Superior temporal gyrus (tissue), 1 donor: ENCODE data around the gene TYSND1.
"Not testable (repeated sequence)": the region's sequence is repeated elsewhere in the genome, so short reads cannot be mapped to it uniquely, and the experiment has no call there.

Experiments
- DNase-seq: peaks from one replicate; pipeline ENCODE4 v3.0.0-alpha.2; 2016; ENCODE audit errors: extremely low spot score

TYSND1 gene

DNA sequence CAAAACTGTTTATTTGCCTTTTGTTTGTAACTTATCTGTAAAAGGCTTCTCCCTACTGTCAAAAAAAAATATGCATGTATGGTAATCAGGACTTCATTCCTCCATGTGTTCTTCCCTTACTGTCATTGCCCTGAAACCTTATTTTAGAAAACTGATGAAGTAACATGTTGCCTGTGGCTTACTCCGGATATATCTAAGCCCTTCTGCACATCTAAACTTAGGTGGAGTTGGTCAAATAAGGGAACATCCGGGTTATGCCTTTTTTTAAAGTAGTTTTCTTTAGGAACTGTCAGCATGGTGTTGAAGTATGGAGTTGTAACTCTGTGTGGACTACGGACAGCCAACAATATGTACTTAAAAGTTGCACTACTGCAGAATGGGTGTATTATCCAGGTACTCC is 17.7 kb upstream of the TYSND1 start:
- DNase-seq = no peak

DNA sequence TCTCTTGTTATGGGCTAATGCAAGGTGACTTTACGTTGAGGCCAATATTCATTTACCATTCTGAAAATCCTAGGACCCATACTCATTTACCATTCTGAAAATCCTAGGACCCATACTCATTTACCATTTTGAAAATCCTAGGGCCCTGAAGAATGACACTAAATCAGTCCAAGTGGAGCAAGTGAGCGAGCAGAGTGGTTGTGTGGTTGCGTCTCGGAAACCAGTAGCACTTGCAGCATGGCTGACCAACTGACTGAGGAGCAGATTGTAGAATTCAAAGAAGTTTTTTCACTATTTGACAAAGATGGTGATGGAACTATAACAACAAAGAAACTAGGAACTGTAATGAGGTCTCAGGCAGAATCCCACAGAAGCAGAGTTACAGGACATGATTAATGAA is 16.9 kb upstream of the TYSND1 start:
- DNase-seq = no peak

DNA sequence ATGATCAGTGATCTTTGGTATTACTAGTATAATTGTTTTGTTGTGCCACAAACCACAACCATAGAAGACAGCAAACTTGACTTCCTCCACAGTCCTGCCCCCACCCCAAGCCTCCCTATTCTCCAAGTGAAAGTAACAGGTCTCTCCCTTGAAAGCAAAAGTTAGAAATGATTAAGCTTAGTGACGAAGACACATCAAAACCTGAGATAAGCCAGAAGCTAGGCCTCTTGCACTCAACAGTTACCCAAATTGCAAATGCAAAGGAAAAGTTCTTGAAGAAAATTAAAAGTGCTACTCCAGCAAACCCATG is 16.3 kb upstream of the TYSND1 start:
- no peak for DNase-seq

GRCh38 chr10:70162151-70162891 is 15.8 kb upstream of the TYSND1 start:
- DNase-seq = no peak

DNA sequence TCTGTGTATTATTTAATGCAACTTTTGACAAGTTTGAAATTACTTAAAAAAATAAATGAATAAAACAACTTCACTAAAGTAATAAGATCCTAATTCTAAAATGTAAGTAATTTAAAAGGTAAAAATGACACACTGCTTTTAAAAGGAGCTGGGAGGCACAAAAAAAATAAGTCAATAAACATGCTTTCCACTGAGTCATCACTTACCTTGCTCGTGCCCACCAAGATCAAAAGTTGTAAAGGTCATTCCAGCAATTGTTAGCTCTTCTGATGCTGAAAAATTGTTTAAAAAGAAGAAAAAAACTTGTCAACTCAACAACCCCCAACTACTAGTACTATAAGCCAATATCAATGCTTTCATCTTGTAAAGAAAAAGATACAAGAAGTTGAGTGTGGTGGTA is 14.3 kb upstream of the TYSND1 start:
- DNase-seq = no peak

- not testable (repeated sequence) for DNase-seq
Observed at GRCh38 chr10:70159366-70159765, 12.9 kb upstream of the TYSND1 start.

DNA sequence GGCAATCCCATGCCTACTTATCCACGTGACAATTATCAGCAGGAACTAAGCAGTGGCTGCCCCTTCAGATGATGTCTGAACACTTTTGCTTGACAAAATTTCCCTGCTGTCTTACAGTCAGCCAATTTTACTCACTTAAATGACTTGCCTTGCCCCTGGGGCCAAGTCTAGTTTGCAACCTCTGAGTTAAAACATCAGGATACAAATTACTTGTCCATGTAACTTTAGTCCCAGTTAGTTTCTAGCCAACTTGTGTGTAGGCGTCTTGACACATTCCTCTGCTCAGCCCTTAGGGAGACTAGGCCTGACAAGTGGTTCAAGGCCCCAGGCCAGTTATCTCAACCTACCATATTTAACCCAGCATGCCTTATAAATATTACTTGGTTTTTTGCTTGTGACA is 11.6 kb upstream of the TYSND1 start:
- no peak for DNase-seq

DNA sequence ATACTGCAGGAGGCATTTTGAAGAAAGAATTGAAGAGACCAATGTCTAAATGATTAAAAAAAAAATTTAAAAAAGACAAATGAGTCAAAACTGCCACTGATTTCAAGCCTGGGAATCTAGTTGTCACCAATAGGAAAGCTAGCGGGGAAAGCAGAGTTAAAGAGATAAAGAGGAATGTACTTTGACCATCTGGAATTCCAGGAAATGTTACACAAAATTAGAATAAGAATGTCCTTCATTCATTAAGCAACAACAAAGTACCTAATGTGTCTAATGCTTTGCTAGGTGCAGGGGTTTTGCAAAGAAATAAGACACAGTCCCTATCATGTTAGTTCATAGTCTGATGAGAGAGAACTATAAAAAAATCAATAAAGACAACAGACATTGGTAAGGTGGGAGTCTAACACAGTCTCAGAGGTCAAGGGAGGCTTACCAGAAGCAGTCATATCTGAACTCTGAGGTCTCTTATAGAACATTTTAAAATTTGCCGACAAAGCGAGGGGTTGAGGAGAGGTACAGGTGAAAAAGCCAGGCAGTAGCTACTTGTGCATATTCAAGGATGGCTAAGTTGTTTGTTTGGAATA is 8.8 kb upstream of the TYSND1 start:
- DNase-seq = no peak

DNA sequence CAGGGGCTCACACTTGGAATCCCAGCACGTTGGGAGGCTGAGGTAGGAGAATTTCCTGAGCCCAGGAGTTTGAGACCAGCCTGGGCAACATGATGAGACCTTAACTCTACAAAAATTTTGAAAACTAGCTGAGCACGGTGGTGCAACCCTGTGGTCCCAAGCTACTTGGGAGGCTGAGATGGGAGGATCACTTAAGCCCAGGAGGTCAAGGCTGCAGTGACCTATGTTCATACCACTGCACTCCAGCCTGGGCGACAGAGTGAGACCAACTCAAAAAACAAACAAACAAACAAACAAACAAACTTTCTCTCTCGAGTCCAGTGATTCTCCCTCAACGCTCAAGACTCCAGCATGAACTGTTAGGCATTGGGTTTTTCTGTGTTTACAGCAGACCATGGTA is 2.0 kb upstream of the TYSND1 start:
- no peak for DNase-seq

- no peak for DNase-seq
Observed at GRCh38 chr10:70147259-70147625, 742 bp upstream of the TYSND1 start.

- peak; percentile 58 for DNase-seq
Observed at GRCh38 chr10:70145666-70146488, 623 bp downstream of the TYSND1 start.

- no peak for DNase-seq
Observed at GRCh38 chr10:70145166-70145665, 1.3 kb downstream of the TYSND1 start.

- no peak for DNase-seq
Observed at GRCh38 chr10:70144372-70145110, 2.0 kb downstream of the TYSND1 start.

DNA sequence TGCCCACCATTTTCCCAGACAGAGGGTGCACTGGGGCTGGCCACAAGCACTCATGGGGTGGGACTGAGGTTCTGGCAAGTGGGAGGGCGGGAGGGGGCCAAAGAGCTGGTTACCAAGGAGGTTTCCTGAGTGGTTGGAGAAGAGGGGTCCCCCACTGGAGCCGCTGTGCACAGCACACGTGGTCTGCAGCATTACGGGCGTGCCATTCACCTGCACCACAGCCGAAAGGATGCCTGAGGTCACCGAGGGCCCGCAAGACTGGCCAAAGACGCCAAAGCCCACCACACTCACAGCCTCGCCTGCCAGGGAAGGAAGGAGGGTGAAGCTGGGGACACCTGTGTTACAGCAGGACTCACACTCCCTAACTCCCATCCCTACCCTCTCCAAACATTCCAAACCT is 3.9 kb downstream of the TYSND1 start:
- DNase-seq = no peak

GRCh38 chr10:70140297-70140696 is 6.2 kb downstream of the TYSND1 start:
- DNase-seq = no peak

- DNase-seq = no peak
Observed at GRCh38 chr10:70139997-70140250, 6.6 kb downstream of the TYSND1 start.

- no peak for DNase-seq
Observed at GRCh38 chr10:70139151-70139996, 7.1 kb downstream of the TYSND1 start.

GRCh38 chr10:70137927-70138883 is 8.3 kb downstream of the TYSND1 start:
- DNase-seq = no peak

GRCh38 chr10:70137135-70137534 is 9.4 kb downstream of the TYSND1 start:
- DNase-seq = no peak

GRCh38 chr10:70135684-70136083 is 10.8 kb downstream of the TYSND1 start:
- no peak for DNase-seq
